ENCODE data around the gene CST9. TPM values are rescaled to one million over a fixed set of nuclear protein-coding genes. Genes with fewer than 3 reads are reported as not detected.
A peak's percentile ranks its signal among the peaks of the same experiment; 100 is the strongest.

CST9 gene
- total and polyA plus RNA-seq, 2 of the 13 experiments (the other 11 are each of a cell fraction or from before 2014, with no cell fraction given), result 0.07 TPM; not detected in 1

GRCh38 chr20:23634985-23635767 is 29.5 kb upstream of the CST9 start (continued):
- no peak for TF ChIP-seq AFF4 (CRISPR knock-in tag; IDR thresholded peaks at IDR 0.05)
- no peak for TF ChIP-seq ZFYVE20 (CRISPR knock-in tag; IDR thresholded peaks at IDR 0.05; ENCODE audit: borderline replicate concordance, low read depth)
- TF ChIP-seq REST (IDR thresholded peaks at IDR 0.05; ENCODE audit: borderline replicate concordance in 1 of 2, low read depth in 1 of 2, low read length in 2 of 2), result no peak
- TF ChIP-seq AGO2 (optimal IDR thresholded peaks at IDR 0.05; ENCODE audit: low read depth, low read length), result peak; percentile 87
- TF ChIP-seq KDM5B (CRISPR knock-in tag; IDR thresholded peaks at IDR 0.05; ENCODE audit: borderline replicate concordance), result no peak
- no peak for TF ChIP-seq SMAD1 (CRISPR knock-in tag; IDR thresholded peaks at IDR 0.05; ENCODE audit: borderline replicate concordance, low read depth)
- no peak for TF ChIP-seq ZNF274 (CRISPR knock-in tag; IDR thresholded peaks at IDR 0.05)
- TF ChIP-seq UBTF (CRISPR knock-in tag; IDR thresholded peaks at IDR 0.05), result no peak
- TF ChIP-seq XBP1 (CRISPR knock-in tag; IDR thresholded peaks at IDR 0.05), result no peak
- TF ChIP-seq ZNF773 (CRISPR knock-in tag; IDR thresholded peaks at IDR 0.05; ENCODE audit: borderline replicate concordance), result no peak
- TF ChIP-seq LCORL (IDR thresholded peaks at IDR 0.05), result no peak
- TF ChIP-seq LCORL (CRISPR knock-in tag; IDR thresholded peaks at IDR 0.05), result no peak
- TF ChIP-seq ZNF264 (CRISPR knock-in tag; IDR thresholded peaks at IDR 0.05), result no peak
- peak; percentile 80 for TF ChIP-seq RBM22 (optimal IDR thresholded peaks at IDR 0.05; ENCODE audit: low read length)
- TF ChIP-seq ZNF124 (CRISPR knock-in tag; IDR thresholded peaks at IDR 0.05), result no peak
- TF ChIP-seq HOXA9 (CRISPR knock-in tag; IDR thresholded peaks at IDR 0.05; ENCODE audit: borderline replicate concordance), result peak; percentile 46; the same call in 1 of the 2 replicates
- TF ChIP-seq SKIL (CRISPR knock-in tag; IDR thresholded peaks at IDR 0.05; ENCODE audit: borderline replicate concordance), result peak; percentile 52; the same call in 1 of the 2 replicates

Data from HepG2 (cell line).